Endometrial microvascular endothelial cells (primary cell): ENCODE measurements around the gene MAP2K6. TPM values are rescaled to one million over a fixed set of nuclear protein-coding genes. Genes with fewer than 3 reads are reported as not detected.

Experiments used
- in situ Hi-C: cut with HindIII; loops from 2 replicates; pipeline ENCODE4 v1.10.0; 2017; ENCODE audit warnings: low sequenced_read_pairs, low pct_unique_long_range_greater_than_20kb; ENCODE audit errors: inconsistent ontology term
- total RNA-seq: library from RNA; depleted of rRNA; stranded (reverse); fragments of >200 nt; gene quantifications from one replicate; pipeline ENCODE4 v1.2.3, GENCODE V29; 2015; ENCODE audit errors: inconsistent ontology term

The MAP2K6 gene
- total RNA-seq, 1 donor from 2014 or later: 4.6 TPM

DNA sequence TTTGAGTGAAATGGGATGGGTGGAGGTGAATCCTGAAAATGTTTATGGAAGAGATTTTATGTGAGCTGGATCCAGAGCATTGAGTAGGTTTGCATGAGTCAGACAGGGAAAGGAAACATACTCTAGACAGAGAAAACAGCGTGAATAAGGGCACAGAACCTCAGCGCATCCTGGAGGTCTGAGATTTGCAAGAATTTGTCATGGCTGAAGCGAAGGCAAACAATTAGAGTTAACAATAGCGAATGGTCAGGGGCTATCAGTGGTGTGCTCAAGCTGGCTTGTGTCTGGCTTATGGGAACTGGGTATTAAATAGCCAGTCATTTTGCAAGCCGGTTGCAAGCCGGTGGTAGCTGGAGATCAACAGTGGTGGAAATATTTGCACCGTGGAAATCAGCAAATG is 36.4 kb downstream of the MAP2K6 start:
- in situ Hi-C loops: no loop called here

DNA sequence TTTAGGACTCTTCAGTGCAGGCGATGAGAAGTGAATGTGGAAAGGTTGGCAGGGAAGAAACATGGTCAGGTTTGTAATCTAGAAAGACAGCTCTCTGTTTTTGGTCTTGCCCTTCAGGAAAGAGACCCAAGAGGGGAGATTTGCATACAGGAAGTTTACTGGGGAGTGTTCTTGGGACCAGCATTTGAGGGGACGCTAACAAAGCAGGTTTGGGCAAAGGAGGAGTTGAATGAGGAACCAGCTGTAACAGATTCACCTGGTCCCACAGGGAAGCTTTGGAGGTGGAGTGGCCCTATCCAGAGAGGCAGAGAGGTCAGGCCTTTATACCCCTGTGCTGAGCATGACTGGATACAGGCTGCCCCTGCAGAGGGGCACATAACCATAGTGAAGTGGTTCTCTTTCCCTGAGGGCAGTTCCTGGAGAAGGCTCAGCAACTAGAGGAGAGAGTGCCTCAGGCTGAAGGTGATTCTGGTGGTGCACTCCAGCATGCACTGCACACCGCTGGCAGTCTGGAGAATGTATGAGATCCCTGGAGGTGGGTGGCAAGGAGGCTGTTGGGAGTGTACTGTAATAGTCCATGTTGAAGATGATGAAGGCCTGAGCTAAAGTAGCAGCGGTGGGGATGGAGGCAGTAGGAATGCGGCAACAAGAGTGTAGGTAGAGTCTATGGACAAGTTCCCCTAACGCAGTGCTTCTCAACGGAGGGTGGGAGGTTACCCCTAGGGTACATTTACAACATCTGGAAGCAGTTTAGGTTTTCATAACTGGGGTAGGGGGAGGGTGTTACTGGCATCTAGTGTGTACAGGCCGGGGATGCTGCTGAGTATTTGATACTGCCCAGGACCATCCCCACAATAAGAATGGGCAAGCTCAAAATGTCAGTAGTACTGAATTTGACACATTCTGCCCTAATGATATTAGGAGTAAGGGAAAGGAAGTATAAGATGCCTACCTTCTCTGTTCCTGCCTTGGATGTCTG is 37.2 kb downstream of the MAP2K6 start:
- in situ Hi-C loops: no loop called here

DNA sequence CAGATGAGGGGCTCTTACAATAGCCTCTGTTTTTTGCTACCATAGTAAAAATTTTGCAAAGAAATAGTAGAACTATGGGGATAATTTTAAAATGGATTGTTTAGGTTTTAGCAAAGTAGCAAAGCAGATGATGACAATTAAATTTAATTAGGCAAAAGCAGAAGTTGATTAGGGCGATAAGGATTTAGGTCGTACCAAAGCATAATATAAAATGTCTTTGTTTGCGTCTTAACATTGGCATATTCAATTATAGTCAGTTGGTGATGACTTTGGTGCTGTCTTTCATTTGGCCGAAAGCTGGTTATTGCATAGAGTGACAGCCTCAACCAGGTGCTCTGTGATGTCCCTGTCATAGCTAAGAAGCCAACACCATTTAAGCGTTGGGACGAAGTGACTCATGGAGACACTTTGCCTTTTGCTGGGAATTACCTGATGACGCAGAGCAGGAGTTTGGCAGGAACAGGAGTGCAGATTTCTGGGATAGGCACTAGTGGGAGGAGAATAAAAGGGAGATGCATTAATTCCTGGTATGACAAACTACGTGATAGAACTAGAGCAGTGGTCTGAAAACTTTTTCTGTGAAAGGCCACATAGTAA is 38.3 kb downstream of the MAP2K6 start:
- in situ Hi-C loops: no loop called here

- in situ Hi-C loops: no loop called here
Measured at GRCh38 chr17:69454051-69454450, 39.6 kb downstream of the MAP2K6 start.

- in situ Hi-C loops: no loop called here
Measured at GRCh38 chr17:69455040-69455439, 40.5 kb downstream of the MAP2K6 start.

GRCh38 chr17:69457603-69458002 is 43.1 kb downstream of the MAP2K6 start:
- in situ Hi-C loops: no loop called here

- in situ Hi-C loops: no loop called here
Measured at GRCh38 chr17:69460963-69461922, 46.7 kb downstream of the MAP2K6 start.

DNA sequence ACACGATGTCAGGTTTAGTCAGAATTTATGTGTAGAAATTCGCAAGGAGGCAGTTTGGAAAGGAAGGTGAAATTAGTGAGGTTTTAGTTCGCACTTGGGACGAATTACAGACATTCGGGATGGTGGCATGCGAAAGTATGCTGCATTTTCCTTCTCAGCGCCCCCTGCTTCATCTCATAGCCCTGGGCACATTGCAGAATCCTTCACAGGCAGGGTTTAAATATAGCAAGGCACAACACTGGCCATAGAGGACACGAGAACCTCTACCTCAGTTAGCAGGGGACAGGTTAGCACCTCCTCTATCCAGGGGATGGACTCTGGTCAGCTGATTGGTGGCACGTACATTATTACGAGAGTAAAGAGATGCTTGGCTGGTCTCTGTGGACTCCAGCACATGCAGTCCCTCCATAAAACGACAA is 47.5 kb downstream of the MAP2K6 start:
- in situ Hi-C loops: no loop called here

DNA sequence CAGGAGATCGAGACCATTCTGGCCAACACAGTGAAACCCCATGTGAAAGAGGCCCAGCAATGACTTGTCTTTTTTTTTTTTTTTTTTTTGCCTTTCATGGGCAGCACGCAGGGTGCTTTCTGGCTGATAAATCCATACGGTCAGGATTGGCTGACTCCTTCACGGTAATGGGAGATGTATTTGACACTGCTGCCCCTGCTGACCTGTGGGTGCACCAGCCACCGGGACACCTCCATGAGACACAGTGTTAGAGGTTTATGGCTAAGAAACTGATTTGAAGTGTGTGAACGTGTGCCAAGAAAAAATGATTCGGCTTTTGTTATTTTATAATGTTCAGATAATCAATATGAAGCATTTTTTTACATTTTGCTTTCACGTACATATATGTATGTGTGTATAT is 48.4 kb downstream of the MAP2K6 start:
- in situ Hi-C loops: no loop called here

- in situ Hi-C loops: no loop called here
Measured at GRCh38 chr17:69466451-69466850, 52.0 kb downstream of the MAP2K6 start.

DNA sequence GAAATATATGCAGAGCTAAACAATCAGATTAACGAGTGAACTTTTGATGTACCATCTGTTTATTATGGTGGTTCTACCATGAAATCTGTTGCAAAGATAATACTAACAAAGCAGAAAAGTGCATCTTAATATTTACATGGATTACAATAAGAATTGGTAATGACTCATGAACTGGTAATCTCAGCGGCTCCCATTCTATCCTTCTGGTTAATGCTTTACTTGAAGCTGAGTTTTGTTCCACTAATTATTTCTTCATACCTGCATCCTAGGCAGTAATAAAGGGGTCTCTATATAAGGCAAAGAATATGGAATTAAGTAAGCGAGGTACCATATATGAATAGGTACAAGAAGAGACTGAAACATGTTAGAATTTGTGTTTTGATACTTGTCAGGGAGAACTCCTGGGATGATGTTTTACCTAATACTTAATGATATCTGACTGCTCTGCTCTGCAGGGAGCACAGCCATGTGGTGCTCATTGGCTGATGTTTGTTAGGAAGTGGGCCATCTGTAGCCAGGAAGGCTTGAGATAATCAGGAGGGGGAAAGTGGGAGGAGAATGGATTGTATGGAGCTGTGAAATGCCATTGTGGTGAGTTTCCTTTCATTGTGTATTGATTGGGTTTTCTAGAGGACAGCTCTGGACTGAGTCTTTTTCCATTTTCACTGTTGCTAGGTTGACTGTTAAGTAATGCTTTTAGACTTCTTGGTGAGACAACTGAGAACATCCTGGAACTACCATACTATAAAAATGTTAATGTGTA is 52.6 kb downstream of the MAP2K6 start:
- in situ Hi-C loops: no loop called here

DNA sequence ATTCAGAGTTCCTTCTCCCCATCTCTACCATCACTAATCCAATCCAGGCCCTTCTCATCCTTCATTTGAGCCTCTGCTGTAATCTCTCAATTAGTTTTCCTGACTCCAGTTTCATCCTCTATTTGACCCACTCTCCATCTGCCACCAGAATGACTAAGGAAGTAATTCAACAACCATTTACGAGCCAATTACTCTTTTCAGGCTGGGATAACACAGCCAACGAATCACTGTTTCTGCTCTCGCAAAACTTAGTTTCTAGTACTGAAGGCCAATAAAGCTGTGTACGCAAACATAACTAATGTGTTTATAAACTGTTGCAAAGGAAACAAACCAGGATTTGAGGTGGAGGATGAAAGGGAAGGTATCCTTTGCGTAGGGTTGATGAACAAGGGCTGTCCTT is 53.7 kb downstream of the MAP2K6 start:
- in situ Hi-C loops: no loop called here

DNA sequence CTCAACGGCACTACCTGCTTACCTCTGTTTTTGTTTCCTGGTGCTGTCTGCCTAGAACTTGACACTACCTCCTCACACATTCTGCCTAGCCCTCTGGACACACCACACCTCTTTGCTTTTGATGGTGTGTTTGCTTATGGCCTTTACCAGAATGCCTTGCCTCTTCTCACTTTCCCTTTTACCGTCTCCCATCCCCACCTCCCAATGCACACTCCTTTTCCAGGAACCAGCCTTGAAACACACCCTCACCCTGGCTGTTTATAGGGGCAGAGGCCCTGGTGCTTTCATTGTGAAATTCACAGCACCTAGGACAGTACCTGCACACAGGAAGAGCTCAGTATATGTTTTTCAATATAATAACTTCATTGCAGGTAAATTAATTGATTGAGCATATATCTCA is 56.2 kb downstream of the MAP2K6 start:
- in situ Hi-C loops: no loop called here

- in situ Hi-C loops: no loop called here
Measured at GRCh38 chr17:69471406-69471805, 56.9 kb downstream of the MAP2K6 start.

DNA sequence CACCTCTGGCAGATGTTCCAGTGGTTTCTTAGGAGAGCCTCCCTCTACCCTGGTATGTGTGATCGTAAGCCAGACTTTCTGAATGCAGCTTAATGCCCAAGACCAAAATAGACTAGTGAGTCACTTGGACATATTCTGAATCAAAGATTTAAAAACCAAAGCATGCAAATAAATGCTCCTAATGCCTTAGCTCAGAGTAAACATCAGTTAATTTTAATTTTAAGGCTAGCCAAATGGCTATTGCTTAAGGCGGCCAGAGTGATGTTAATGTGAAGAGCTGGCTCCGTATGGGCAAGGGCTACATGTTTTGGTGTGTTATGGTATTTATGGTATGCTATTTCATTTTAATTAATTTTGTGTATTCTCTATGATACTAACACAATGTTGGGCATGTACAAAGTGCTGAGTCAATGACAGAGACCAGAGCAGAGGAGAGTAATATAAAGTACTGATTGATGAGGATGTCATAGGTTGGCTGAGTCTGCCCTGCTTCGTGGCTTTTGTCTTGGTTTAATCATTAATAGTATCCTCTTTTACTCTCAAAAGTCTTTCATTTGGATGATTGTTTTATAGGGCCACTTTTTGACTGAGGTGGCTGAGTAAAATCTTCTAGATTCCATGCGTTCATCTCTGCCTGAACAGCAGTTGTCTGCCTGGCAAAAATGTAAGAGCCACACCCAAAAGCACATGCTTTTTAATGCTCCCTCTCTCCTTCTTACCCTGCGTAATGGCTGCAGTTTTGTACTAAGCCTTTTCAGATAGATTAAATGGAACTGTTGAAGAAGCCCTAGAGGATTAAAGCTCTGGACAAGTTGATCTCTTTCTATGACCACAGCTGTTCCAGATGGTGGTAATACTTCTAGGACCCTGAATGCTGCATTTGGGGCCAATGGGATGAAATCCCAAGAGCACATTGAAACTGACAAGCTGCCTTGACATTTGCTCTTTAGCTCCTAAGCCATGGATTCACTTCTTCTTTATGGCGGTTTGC is 59.6 kb downstream of the MAP2K6 start:
- in situ Hi-C loops: no loop called here

- in situ Hi-C loops: no loop called here
Measured at GRCh38 chr17:69477204-69477902, 62.9 kb downstream of the MAP2K6 start.

DNA sequence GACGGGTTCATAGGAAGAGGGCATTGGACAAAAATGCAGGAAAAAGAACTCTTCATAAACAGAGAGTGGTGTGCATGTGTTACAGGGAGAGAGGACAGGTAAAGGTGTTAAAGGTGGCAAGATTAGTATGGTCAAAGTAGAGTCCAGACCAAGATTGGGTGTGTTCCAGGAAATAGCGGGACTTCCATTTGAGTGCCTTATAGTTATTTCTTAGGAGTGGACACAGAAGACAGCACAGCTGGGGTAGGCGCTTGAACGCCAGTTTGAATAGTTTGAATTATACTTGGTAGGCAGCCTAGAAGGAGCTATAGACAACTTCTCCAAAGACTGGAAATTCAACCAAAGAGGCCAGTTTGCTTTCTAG is 63.4 kb downstream of the MAP2K6 start:
- in situ Hi-C loops: no loop called here
